Endodermal cell (in vitro differentiated cells): Measurements from ENCODE around the gene ZNF680. TPM values are rescaled to one million over a fixed set of nuclear protein-coding genes. Genes with fewer than 3 reads are reported as not detected.

Source experiments
- DNase-seq: peaks from one replicate; pipeline ENCODE4 v3.0.0-alpha.2; 2017
- H3K27ac ChIP-seq: 2 replicates; pipeline ENCODE4 v1.5.1; 2013; ENCODE audit warnings: mild to moderate bottlenecking, low read depth, low read length, moderate library complexity
- H3K27me3 ChIP-seq: 2 replicates; pipeline ENCODE4 v1.6.1; 2013; ENCODE audit warnings: mild to moderate bottlenecking, low read length, moderate library complexity; ENCODE audit not compliant: insufficient read depth, control insufficient read depth, poor library complexity, severe bottlenecking
- H3K36me3 ChIP-seq: 2 replicates; pipeline ENCODE4 v1.7.0; 2013; ENCODE audit warnings: mild to moderate bottlenecking, low read length, moderate library complexity; ENCODE audit not compliant: control insufficient read depth, insufficient read depth
- H3K4me1 ChIP-seq: one replicate; pipeline ENCODE4 v1.7.0; 2013; ENCODE audit warnings: low read length; ENCODE audit not compliant: control insufficient read depth, insufficient read depth
- H3K4me3 ChIP-seq: 2 replicates; pipeline ENCODE4 v1.5.1; 2013; ENCODE audit warnings: mild to moderate bottlenecking, low read length, moderate library complexity
- H3K9ac ChIP-seq: 2 replicates; pipeline ENCODE4 v1.6.1; 2013; ENCODE audit warnings: mild to moderate bottlenecking, low read length, moderate library complexity; ENCODE audit not compliant: poor library complexity, severe bottlenecking; ENCODE audit errors: extremely low read depth
- H3K9me3 ChIP-seq: 2 replicates; pipeline ENCODE4 v1.6.1; 2013; ENCODE audit warnings: mild to moderate bottlenecking, low read length, moderate library complexity; ENCODE audit not compliant: control insufficient read depth
- H3K27ac Mint-ChIP-seq: 2 replicates; pipeline ENCODE4 v1.8.0; 2020; ENCODE audit warnings: mixed read lengths
- H3K27me3 Mint-ChIP-seq: 2 replicates; pipeline ENCODE4 v1.8.0; 2021; ENCODE audit warnings: mild to moderate bottlenecking, mixed read lengths; ENCODE audit not compliant: insufficient read depth
- H3K36me3 Mint-ChIP-seq: 2 replicates; pipeline ENCODE4 v1.8.0; 2020; ENCODE audit warnings: low read depth, mixed read lengths
- H3K4me1 Mint-ChIP-seq: 2 replicates; pipeline ENCODE4 v1.8.0; 2020; ENCODE audit warnings: mixed read lengths
- H3K4me3 Mint-ChIP-seq: 2 replicates; pipeline ENCODE4 v1.8.0; 2020; ENCODE audit warnings: mild to moderate bottlenecking, moderate library complexity, mixed read lengths
- H3K9me3 Mint-ChIP-seq: 2 replicates; pipeline ENCODE4 v1.8.0; 2020; ENCODE audit warnings: mild to moderate bottlenecking, mixed read lengths
- CTCF ChIP-seq: fragments of 200-600 bp; sonication (generic); conservative IDR thresholded peaks from 2 replicates; pipeline ENCODE4 v1.5.0; 2021; ENCODE audit warnings: antibody characterized with exemption, mild to moderate bottlenecking
- WGBS, 2 experiments: methylation state at CpG; one replicate each; pipeline versions ENCODE4 v1.1.5 to v1.1.7; 2013; ENCODE audit warnings: missing lambda C conversion rate in 2 of 2, mixed read lengths in 1 of 2; ENCODE audit not compliant: insufficient coverage in 1 of 2, insufficient read length in 1 of 2; 5-methylcytosine and 5-hydroxymethylcytosine counted together
- total RNA-seq, 2 donors: library from RNA; stranded (reverse); fragmentation: NEBNext Ultra II Directional in 1 of 2; extraction: Animal tissue kit (Norgen Biotek cat#: 25700) in 1 of 2; gene quantifications; 2 replicates in 1 of 2; 3 replicates in 1 of 2; pipeline ENCODE4 v1.2.1, GENCODE V29; 2021

Gene ZNF680
- total RNA-seq, 2 donors from 2014 or later: 14.6 to 19.5 TPM

GRCh38 chr7:64558781-64559180 is 4.1 kb downstream of the ZNF680 start:
- Mint-ChIP-seq H3K36me3 (peaks cover 37% of the 10 kb centered on the region), H3K27ac (no peak overlapping the region), H3K27me3 (no peaks in the 10 kb centered on the region), H3K4me1 (no peaks in the 10 kb centered on the region), H3K4me3 (no peak overlapping the region), H3K9me3 (peaks cover 78% of the 10 kb centered on the region)
- H3K4me3 ChIP-seq: no peak overlapping the region
- no peak for TF ChIP-seq CTCF
- 83 to 88% methylated on average over 3 of the region's 4 CpGs for WGBS, 2 experiments
- H3K4me1 ChIP-seq: no peaks in the 10 kb centered on the region
- no peak overlapping the region for H3K27ac ChIP-seq
- peaks cover 31% of the 10 kb centered on the region for H3K9me3 ChIP-seq
- no peak for DNase-seq
- no peak overlapping the region for H3K9ac ChIP-seq
- no peaks in the 10 kb centered on the region for H3K27me3 ChIP-seq
- H3K36me3 ChIP-seq: peaks cover 44% of the 10 kb centered on the region

DNA sequence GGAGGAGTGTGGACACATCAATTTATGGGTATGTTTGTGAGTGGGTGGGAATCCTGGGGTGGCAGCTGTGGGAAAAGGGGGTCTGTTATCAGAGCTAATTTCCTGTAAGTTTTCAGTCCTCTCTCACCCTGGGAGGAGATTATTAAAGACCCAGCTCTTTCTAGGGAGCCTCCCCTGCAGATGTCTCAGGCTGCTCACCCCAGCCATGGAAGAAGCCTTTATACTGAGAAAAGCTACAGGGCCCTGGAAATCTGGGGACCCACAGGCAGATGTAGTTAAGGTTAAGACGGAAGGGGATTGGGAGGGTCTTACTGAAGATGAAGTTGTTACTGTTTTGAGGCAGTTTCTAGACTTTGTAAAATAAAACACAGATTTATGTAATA is 4.6 kb downstream of the ZNF680 start:
- TF ChIP-seq CTCF: no peak
- Mint-ChIP-seq H3K9me3 (peaks cover 80% of the 10 kb centered on the region), H3K27ac (no peak overlapping the region), H3K4me1 (no peaks in the 10 kb centered on the region), H3K27me3 (no peaks in the 10 kb centered on the region), H3K4me3 (no peak overlapping the region), H3K36me3 (peaks cover 41% of the 10 kb centered on the region)
- no peak overlapping the region for H3K4me3 ChIP-seq
- WGBS, 2 experiments: 93% methylated on average over 1 of the region's 1 CpG; no CpG with 5 or more reads in 1 of the 2 experiments
- peaks cover 34% of the 10 kb centered on the region for H3K9me3 ChIP-seq
- no peaks in the 10 kb centered on the region for H3K27me3 ChIP-seq
- H3K36me3 ChIP-seq: peaks cover 47% of the 10 kb centered on the region
- H3K4me1 ChIP-seq: no peaks in the 10 kb centered on the region
- DNase-seq: no peak
- H3K27ac ChIP-seq: no peak overlapping the region
- no peak overlapping the region for H3K9ac ChIP-seq

GRCh38 chr7:64557601-64558322 is 5.1 kb downstream of the ZNF680 start:
- H3K9ac ChIP-seq: no peak overlapping the region
- H3K4me1 ChIP-seq: no peaks in the 10 kb centered on the region
- H3K9me3 Mint-ChIP-seq: peaks cover 80% of the 10 kb centered on the region
- H3K9me3 ChIP-seq: peaks cover 40% of the 10 kb centered on the region
- no peak for DNase-seq
- H3K27me3 Mint-ChIP-seq: no peaks in the 10 kb centered on the region
- peaks cover 52% of the 10 kb centered on the region for H3K36me3 ChIP-seq
- peaks cover 45% of the 10 kb centered on the region for H3K36me3 Mint-ChIP-seq
- 94 to 98% methylated on average over 5 to 8 of the region's 8 CpGs for WGBS, 2 experiments
- H3K4me3 Mint-ChIP-seq: no peak overlapping the region
- no peak overlapping the region for H3K27ac Mint-ChIP-seq
- H3K4me1 Mint-ChIP-seq: no peaks in the 10 kb centered on the region
- H3K27me3 ChIP-seq: no peaks in the 10 kb centered on the region
- no peak overlapping the region for H3K4me3 ChIP-seq
- no peak overlapping the region for H3K27ac ChIP-seq
- TF ChIP-seq CTCF: no peak
